NT2/D1 (cell line): Measurements from ENCODE around the gene MAP2K7.
"Not testable (repeated sequence)": the region's sequence is repeated elsewhere in the genome, so short reads cannot be mapped to it uniquely, and the experiment has no call there.

Experiments
- DNase-seq: peaks from one replicate; pipeline ENCODE4 v3.0.0-alpha.2; 2011; ENCODE audit warnings: low read depth, low spot score
- H3K27me3 ChIP-seq: 2 replicates; pipeline ENCODE4 v1.6.0; 2011; ENCODE audit warnings: mild to moderate bottlenecking; ENCODE audit not compliant: insufficient read length, insufficient read depth
- H3K36me3 ChIP-seq: 2 replicates; pipeline ENCODE4 v1.6.1; 2011; ENCODE audit warnings: mild to moderate bottlenecking, low read length, mixed read lengths; ENCODE audit not compliant: insufficient read depth, insufficient read length
- H3K4me1 ChIP-seq: 2 replicates; pipeline ENCODE4 v1.5.1; 2011; ENCODE audit not compliant: insufficient read depth, insufficient read length
- H3K4me3 ChIP-seq: 2 replicates; pipeline ENCODE4 v1.5.1; 2011; ENCODE audit warnings: low read depth; ENCODE audit not compliant: insufficient read length
- H3K9ac ChIP-seq: 2 replicates; pipeline ENCODE4 v1.6.0; 2011; ENCODE audit warnings: low read depth; ENCODE audit not compliant: insufficient read length
- H3K9me3 ChIP-seq: 2 replicates; pipeline ENCODE4 v1.5.1; 2011; ENCODE audit warnings: mild to moderate bottlenecking, low read length; ENCODE audit not compliant: insufficient read depth
- SUZ12 ChIP-seq: IDR thresholded peaks from 2 replicates; pipeline ENCODE4 v1.6.1; 2011; ENCODE audit not compliant: insufficient read length, insufficient read depth; ENCODE audit errors: extremely low read depth
- YY1 ChIP-seq: IDR thresholded peaks from 2 replicates; pipeline ENCODE4 v1.6.1; 2011; ENCODE audit not compliant: insufficient read length, insufficient read depth
- ZNF274 ChIP-seq: IDR thresholded peaks from 2 replicates; pipeline ENCODE4 v1.6.1; 2011; ENCODE audit warnings: mild to moderate bottlenecking, low read depth, low read length

Gene MAP2K7

DNA sequence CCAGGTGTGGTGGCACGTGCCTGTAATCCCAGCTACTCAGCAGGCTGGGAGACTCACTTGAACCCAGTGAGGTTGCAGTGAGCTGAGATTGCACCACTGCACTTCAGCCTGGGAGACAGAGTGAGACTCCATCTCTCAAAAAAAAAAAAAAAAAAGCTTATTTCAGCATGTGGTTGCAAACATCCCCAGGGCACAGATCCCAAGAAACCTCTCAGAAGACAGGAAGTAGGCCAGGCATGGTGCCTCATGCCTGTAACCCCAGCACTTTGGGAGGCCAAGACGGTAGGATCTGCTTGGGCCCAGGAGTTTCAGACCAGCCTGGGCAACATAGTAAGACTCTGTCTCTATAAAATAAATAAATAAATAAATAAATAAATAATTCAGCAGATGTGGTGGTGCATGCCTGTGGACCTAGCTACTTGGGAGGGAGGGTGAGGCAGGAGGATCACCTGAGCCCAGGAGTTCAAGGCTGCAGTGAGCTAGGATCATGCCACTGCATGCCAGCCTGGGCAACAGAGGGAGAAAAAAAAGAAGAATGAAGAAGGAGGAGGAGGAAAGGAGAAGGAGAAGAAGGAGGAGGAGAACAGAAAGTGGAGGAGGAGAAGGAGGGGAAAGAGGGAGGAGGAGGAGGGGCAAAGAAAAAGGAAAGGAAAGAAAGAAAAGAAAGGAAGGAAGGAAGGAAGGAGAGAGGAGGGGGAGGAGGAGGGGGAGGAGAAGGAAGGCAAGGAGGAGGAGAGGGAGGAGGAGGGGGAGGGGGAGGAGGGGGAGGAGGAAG is 19.7 kb upstream of the MAP2K7 start:
- H3K4me3 ChIP-seq, result no peak overlapping the region
- peaks cover 3% of the 10 kb centered on the region for H3K4me1 ChIP-seq
- H3K9me3 ChIP-seq, result no peaks in the 10 kb centered on the region
- no peak for DNase-seq
- no peaks in the 10 kb centered on the region for H3K36me3 ChIP-seq
- no peak overlapping the region for H3K9ac ChIP-seq
- no peaks in the 10 kb centered on the region for H3K27me3 ChIP-seq
- TF ChIP-seq SUZ12 (no peak), ZNF274 (no peak), YY1 (no peak)

DNA sequence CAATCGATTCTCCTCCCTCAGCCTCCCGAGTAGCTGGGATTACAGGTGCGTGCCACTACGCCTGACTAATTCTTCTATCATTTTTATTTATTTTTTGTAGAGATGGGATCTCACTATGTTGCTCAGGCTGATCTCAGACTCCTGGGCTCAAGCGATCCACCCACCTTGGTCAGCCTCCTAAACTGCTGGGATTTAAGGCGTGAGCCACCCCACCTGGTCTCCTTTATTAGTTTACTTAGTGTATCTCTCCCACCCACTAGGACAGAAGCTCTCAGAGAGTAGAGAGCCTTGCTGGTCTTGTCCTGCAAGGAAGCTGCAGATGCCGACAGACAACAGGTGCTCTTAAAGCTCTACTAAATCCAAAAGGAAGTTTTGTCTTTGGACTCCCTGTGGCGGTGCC is 17.9 kb upstream of the MAP2K7 start:
- no peak for TF ChIP-seq YY1
- TF ChIP-seq ZNF274, result no peak
- TF ChIP-seq SUZ12, result no peak
- DNase-seq, result no peak
- H3K9me3 ChIP-seq, result no peaks in the 10 kb centered on the region
- no peaks in the 10 kb centered on the region for H3K4me1 ChIP-seq
- H3K36me3 ChIP-seq, result no peaks in the 10 kb centered on the region
- no peak overlapping the region for H3K9ac ChIP-seq
- no peaks in the 10 kb centered on the region for H3K27me3 ChIP-seq
- no peak overlapping the region for H3K4me3 ChIP-seq

DNA sequence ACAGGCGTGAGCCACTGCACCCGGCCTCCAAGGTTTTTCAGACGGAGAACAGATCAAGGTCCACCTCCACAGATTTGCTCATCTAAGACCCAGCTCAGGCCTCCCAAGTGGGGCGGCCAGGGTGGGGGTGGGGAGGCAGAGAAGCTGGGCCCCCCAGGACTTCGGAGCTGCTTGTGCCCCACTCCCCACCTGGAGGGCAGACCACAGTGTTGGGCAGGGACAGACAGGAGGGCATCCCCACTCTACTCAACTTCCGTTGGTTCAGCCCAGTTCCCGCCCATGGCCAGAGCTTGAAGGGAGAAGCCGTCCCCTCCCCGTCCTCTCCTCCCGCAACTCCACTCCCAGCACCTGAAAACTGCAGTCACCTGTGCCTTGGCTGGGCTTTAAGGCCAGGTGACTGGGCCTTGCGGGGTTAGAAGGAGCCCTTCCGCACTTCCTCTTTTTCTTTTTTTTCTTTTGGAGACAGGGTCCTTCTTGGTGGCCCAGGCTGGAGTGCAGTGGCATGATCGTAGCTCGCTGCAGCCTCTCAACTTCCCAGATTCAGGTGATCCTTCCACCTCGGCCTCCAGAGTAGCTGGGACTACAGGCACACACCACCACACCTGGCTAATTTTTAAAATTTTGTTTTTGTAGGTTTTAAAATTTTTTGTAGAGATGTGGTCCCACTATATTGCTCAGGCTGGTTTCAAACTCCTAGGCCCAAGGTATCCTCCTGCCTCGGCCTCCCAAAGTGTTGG is 16.1 kb upstream of the MAP2K7 start:
- DNase-seq, result no peak
- H3K9me3 ChIP-seq, result no peaks in the 10 kb centered on the region
- H3K4me3 ChIP-seq, result peak overlapping the region; percentile 27
- H3K27me3 ChIP-seq, result no peaks in the 10 kb centered on the region
- peaks cover 2% of the 10 kb centered on the region for H3K4me1 ChIP-seq
- H3K9ac ChIP-seq, result peak overlapping the region; percentile 57
- TF ChIP-seq ZNF274 (no peak), YY1 (no peak), SUZ12 (no peak)
- H3K36me3 ChIP-seq, result no peaks in the 10 kb centered on the region

DNA sequence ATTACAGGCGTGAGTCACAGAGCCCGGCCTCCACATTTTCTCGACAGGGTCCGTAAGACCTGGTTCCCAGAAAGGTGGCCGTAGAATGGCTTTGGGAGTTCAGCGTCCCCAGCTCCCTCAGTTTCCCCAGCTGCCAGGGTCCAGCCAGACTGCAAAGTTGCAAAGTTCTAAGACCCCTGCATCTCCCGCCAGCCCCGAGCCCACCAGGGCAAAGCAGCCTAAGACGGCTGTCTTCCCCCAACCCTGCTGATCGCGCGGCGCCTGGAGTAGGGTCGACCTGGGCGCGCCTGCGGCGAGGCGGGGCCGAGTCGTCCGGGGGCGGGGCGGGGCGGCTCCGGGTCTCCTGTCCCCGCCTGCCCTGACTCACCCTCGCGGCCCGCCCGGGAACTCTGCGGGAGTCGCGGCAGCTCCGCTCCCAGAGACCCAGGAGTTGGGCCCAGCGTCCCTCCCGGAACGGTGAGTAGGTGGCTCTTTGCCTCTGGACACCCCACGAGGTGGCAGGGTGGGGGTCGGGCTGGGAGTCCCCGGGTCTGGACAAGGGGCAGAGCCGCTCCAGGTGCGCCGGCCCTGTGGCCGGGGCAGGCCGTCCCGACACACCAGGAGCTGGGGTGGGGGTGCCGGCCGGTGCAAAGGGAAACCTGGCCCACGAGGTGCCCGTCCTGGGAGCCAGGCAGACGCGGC is 15.4 kb upstream of the MAP2K7 start, which contains the start of gene LRRC8E:
TSS of gene LRRC8E (plus strand) at position 366 of the 681 bp plus-strand sequence. CDS start 7,094 bp downstream, outside the sequence.
- Histone ChIP-seq H3K9me3 (no peaks in the 10 kb centered on the region), H3K27me3 (no peaks in the 10 kb centered on the region), H3K4me3 (peak within 1 kb of the TSS; percentile 67), H3K9ac (peak within 1 kb of the TSS; percentile 85), H3K4me1 (peaks cover 2% of the 10 kb centered on the region), H3K36me3 (no peaks in the 10 kb centered on the region)
- TF ChIP-seq YY1 (no peak), SUZ12 (no peak), ZNF274 (no peak)
- peak; percentile 44 for DNase-seq

GRCh38 chr19:7888826-7889217 is 14.9 kb upstream of the MAP2K7 start:
- TF ChIP-seq SUZ12 (no peak), YY1 (no peak), ZNF274 (no peak)
- H3K4me3 ChIP-seq, result peak overlapping the region; percentile 67

DNA sequence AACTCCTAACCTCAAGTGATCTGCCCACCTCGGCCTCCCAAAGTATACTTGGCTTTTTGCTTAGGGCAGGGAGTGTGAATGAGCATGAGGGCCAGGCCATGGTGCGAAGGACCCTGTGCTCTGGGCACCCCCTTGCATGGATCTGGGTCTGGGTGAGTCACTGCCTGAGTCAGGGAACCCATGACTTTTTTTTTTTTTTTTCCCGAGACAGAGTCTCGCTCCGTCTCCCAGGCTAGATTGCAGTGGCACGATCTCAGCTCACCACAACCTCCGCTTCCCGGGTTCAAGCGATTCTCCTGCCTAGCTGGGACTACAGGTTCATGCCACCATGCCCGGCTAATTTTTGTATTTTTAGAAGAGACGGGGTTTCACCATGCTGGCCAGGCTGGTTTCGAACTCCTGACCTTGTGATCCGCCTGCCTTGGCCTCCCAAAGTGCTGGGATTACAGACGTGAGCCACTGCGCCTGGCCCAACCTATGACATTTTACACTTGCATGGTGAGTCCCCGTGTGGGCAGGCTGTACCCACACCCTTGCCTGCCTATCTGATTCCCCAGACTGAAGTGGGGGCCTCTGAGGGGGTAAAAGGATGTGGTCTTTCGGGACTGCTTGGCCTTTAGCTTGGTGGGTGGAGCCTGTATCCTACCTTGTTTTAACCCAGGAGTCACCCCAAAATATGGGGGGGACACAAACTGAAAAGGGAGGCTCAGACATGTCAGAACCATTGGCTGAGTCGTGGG is 10.1 kb upstream of the MAP2K7 start:
- H3K9me3 ChIP-seq, H3K27me3 ChIP-seq, H3K4me3 ChIP-seq, H3K9ac ChIP-seq, DNase-seq: not testable (repeated sequence)
- H3K36me3 ChIP-seq, result peaks cover 12% of the 10 kb centered on the region
- H3K4me1 ChIP-seq, result peaks cover 10% of the 10 kb centered on the region

More at GRCh38 chr19:7888826-7889217, 14.9 kb upstream of the MAP2K7 start:
- H3K9ac ChIP-seq, result peak overlapping the region; percentile 85
- H3K36me3 ChIP-seq, result peaks cover 2% of the 10 kb centered on the region
- no peaks in the 10 kb centered on the region for H3K27me3 ChIP-seq
- DNase-seq, result no peak
- no peaks in the 10 kb centered on the region for H3K9me3 ChIP-seq
- H3K4me1 ChIP-seq, result peaks cover 2% of the 10 kb centered on the region

GRCh38 chr19:7894612-7895309 is 8.9 kb upstream of the MAP2K7 start:
- DNase-seq, result no peak
- H3K27me3 ChIP-seq, result no peaks in the 10 kb centered on the region
- no peak overlapping the region for H3K4me3 ChIP-seq
- H3K36me3 ChIP-seq, result peaks cover 24% of the 10 kb centered on the region
- TF ChIP-seq ZNF274, result no peak
- TF ChIP-seq SUZ12, result no peak
- TF ChIP-seq YY1, result no peak
- H3K9ac ChIP-seq, result no peak overlapping the region
- H3K9me3 ChIP-seq, result no peaks in the 10 kb centered on the region
- peaks cover 10% of the 10 kb centered on the region for H3K4me1 ChIP-seq
